Stomach smooth muscle (tissue), 2 donors: Measurements from ENCODE around the gene INTS1.

Source experiments
- H3K27ac ChIP-seq: one replicate; pipeline ENCODE4 v1.7.0; 2013; ENCODE audit warnings: mild to moderate bottlenecking, low read length, inconsistent platforms
- H3K27me3 ChIP-seq, 2 donors: one replicate each; pipeline ENCODE4 v1.7.0; 2013; ENCODE audit warnings: low read length in 2 of 2; ENCODE audit not compliant: insufficient read depth in 2 of 2, control insufficient read depth in 1 of 2
- H3K36me3 ChIP-seq, 2 donors: one replicate each; pipeline ENCODE4 v1.7.0; 2013; ENCODE audit warnings: low read length in 2 of 2; ENCODE audit not compliant: control insufficient read depth in 2 of 2, insufficient read depth in 2 of 2
- H3K4me1 ChIP-seq: one replicate; pipeline ENCODE4 v1.7.0; 2013; ENCODE audit warnings: low read length; ENCODE audit not compliant: control insufficient read depth, insufficient read depth
- H3K4me3 ChIP-seq, 2 donors: one replicate each; pipeline ENCODE4 v1.7.0; 2013; ENCODE audit warnings: low read length in 2 of 2
- H3K9ac ChIP-seq, 2 donors: one replicate each; pipeline ENCODE4 v1.7.0; 2013; ENCODE audit warnings: low read length in 2 of 2, mild to moderate bottlenecking in 1 of 2
- H3K9me3 ChIP-seq, 2 donors: one replicate each; pipeline ENCODE4 v1.7.0; 2013; ENCODE audit warnings: low read length in 2 of 2; ENCODE audit not compliant: control insufficient read depth in 2 of 2
- donor health status: healthy.
- donor health status: Pancreatic carcinoma.

INTS1 gene

GRCh38 chr7:1535701-1536454, 31.7 kb upstream of the INTS1 start:
- Histone ChIP-seq H3K36me3 (peaks cover 5 to 12% of the 10 kb centered on the region in 2 donors), H3K9me3 (no peaks in the 10 kb centered on the region), H3K27ac (peak overlapping the region; percentile 98), H3K4me1 (peaks cover 61% of the 10 kb centered on the region), H3K9ac (no peak overlapping the region), H3K27me3 (no peaks in the 10 kb centered on the region), H3K4me3 (no peak overlapping the region)

- H3K9ac ChIP-seq, result no peak overlapping the region
- H3K27me3 ChIP-seq, result no peaks in the 10 kb centered on the region
- H3K9me3 ChIP-seq, result no peaks in the 10 kb centered on the region
- no peak overlapping the region for H3K4me3 ChIP-seq
- H3K27ac ChIP-seq, result no peak overlapping the region
- peaks cover 64% of the 10 kb centered on the region for H3K4me1 ChIP-seq
- peaks cover 0 to 7% of the 10 kb centered on the region in 2 donors for H3K36me3 ChIP-seq
Measured at GRCh38 chr7:1535100-1535458, 30.9 kb upstream of the INTS1 start.

- Histone ChIP-seq H3K27me3 (peaks cover 0 to 2% of the 10 kb centered on the region in 2 donors), H3K36me3 (peaks cover 0 to 2% of the 10 kb centered on the region in 2 donors), H3K9ac (no peak overlapping the region), H3K4me3 (no peak overlapping the region), H3K4me1 (peaks cover 67% of the 10 kb centered on the region), H3K27ac (peak overlapping the region; percentile 96), H3K9me3 (no peaks in the 10 kb centered on the region)
Measured at GRCh38 chr7:1534330-1535099, 30.3 kb upstream of the INTS1 start.

- Histone ChIP-seq H3K4me3 (peak overlapping the region; percentile 79 to 83), H3K4me1 (peaks cover 63% of the 10 kb centered on the region), H3K27ac (peak overlapping the region; percentile 96)
Measured at GRCh38 chr7:1533547-1534329, 29.5 kb upstream of the INTS1 start.

GRCh38 chr7:1533255-1533546, 29.0 kb upstream of the INTS1 start:
- Histone ChIP-seq H3K4me3 (peak overlapping the region; percentile 79 to 83), H3K9ac (peak overlapping the region; percentile 75 to 81), H3K27ac (peak overlapping the region; percentile 96), H3K4me1 (peaks cover 57% of the 10 kb centered on the region), H3K27me3 (peaks cover 0 to 2% of the 10 kb centered on the region in 2 donors), H3K36me3 (no peaks in the 10 kb centered on the region), H3K9me3 (no peaks in the 10 kb centered on the region)

More at GRCh38 chr7:1533547-1534329, 29.5 kb upstream of the INTS1 start:
- Histone ChIP-seq H3K9ac (peak overlapping the region; percentile 75 to 81), H3K9me3 (no peaks in the 10 kb centered on the region), H3K36me3 (no peaks in the 10 kb centered on the region), H3K27me3 (peaks cover 0 to 2% of the 10 kb centered on the region in 2 donors)

GRCh38 chr7:1532456-1533254, 28.5 kb upstream of the INTS1 start:
- H3K9me3 ChIP-seq, result no peaks in the 10 kb centered on the region
- peak overlapping the region; percentile 75 to 81 for H3K9ac ChIP-seq
- H3K4me1 ChIP-seq, result peaks cover 52% of the 10 kb centered on the region
- H3K27ac ChIP-seq, result peak overlapping the region; percentile 96
- no peaks in the 10 kb centered on the region for H3K36me3 ChIP-seq
- peaks cover 2% of the 10 kb centered on the region in 2 donors for H3K27me3 ChIP-seq
- peak overlapping the region; percentile 79 to 83 for H3K4me3 ChIP-seq

- Histone ChIP-seq H3K36me3 (no peaks in the 10 kb centered on the region), H3K27ac (peak overlapping the region; percentile 96), H3K9me3 (no peaks in the 10 kb centered on the region), H3K4me3 (peak overlapping the region; percentile 79 to 83), H3K4me1 (peaks cover 46% of the 10 kb centered on the region), H3K27me3 (peaks cover 2% of the 10 kb centered on the region in 2 donors), H3K9ac (peak overlapping the region; percentile 75 to 81)
Measured at GRCh38 chr7:1531979-1532455, 27.8 kb upstream of the INTS1 start.

- H3K9me3 ChIP-seq, result no peaks in the 10 kb centered on the region
- H3K9ac ChIP-seq, result peak overlapping the region; percentile 75 to 81
- peak overlapping the region; percentile 96 for H3K27ac ChIP-seq
- peaks cover 40% of the 10 kb centered on the region for H3K4me1 ChIP-seq
- H3K4me3 ChIP-seq, result peak overlapping the region; percentile 79 to 83
- peaks cover 2% of the 10 kb centered on the region in 2 donors for H3K27me3 ChIP-seq
- no peaks in the 10 kb centered on the region for H3K36me3 ChIP-seq
Measured at GRCh38 chr7:1531263-1531978, 27.2 kb upstream of the INTS1 start.

- Histone ChIP-seq H3K4me3 (peak overlapping the region; percentile 79 to 83), H3K27ac (no peak overlapping the region), H3K36me3 (no peaks in the 10 kb centered on the region), H3K4me1 (peaks cover 36% of the 10 kb centered on the region), H3K9me3 (no peaks in the 10 kb centered on the region), H3K9ac (peak overlapping the region in 1 of 2 donors; percentile 75), H3K27me3 (peaks cover 2% of the 10 kb centered on the region in 2 donors)
Measured at GRCh38 chr7:1530946-1531262, 26.7 kb upstream of the INTS1 start.
